Colon (tissue), 2 donors: ENCODE data around the gene GSG1L2.

Experiments used
- FAIRE-seq: peaks from 2 replicates; lab custom pipeline; 2012; peaks lifted over from hg19 to GRCh38; lab: Jason Lieb, UNC
- donor health status: control.
- donor health status: control.

The GSG1L2 gene

DNA sequence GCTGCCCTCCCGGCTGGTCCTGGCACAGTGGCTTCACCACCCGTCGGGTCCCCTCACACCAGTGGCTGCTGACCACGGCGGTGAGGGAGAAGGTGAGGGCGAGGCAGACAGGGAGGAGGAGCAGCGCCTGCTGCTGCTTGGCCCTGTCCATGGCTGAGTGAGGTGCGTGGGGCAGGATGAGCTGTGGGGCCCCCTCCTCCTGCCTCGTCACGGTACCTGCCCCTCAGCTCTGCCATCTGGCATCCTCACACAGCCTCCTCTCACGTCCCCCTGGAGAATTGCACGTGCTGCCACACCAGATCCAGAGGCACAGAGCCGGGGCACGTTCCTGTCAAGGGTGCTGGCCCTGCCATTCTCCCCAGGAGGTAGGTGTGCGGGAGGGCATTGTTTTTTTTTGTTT, at the start of gene GSG1L2:
TSS of gene GSG1L2 (minus strand) at position 159 of the 400 bp plus-strand sequence. CDS start at position 151, 8 bp downstream.
- no peak for FAIRE-seq

DNA sequence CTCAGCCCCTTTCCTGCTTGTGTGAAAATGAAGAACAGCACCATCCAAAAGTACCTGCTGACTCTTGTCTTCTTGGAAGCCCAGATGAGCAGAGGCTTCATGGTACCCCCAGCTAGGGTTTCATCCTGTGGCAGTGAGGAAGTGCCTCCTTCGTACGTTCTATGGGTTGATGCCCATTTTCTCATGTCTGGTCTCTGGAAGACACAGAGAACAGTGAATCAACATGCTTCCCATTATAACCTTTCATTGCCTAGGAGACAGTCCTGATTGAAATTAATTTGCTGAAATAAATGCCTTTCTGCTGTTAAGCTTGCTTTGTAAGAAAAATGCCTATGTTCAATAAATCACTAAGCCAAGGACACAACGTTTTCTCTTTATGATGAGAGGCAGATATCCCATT, 46.7 kb upstream of the GSG1L2 start:
- no peak for FAIRE-seq

DNA sequence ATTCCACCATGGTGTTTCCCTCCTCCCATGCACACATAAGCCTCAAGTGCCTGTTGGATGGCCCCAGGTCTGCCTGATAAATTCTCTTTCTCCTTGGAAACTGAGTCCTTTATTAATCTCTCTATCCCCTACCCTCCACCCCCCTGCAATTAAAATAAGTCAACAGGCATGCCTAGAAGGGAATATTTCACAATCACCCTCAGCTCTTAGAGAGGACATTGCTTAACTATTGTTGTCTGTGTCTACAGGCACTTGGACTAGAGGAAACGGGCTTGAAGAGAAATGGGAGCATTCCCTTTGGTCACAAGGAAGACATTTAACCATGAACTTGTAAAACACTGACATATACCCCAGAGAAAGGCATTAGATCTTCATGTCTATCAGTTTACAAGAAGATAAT, 43.7 kb upstream of the GSG1L2 start:
- FAIRE-seq, result no peak

DNA sequence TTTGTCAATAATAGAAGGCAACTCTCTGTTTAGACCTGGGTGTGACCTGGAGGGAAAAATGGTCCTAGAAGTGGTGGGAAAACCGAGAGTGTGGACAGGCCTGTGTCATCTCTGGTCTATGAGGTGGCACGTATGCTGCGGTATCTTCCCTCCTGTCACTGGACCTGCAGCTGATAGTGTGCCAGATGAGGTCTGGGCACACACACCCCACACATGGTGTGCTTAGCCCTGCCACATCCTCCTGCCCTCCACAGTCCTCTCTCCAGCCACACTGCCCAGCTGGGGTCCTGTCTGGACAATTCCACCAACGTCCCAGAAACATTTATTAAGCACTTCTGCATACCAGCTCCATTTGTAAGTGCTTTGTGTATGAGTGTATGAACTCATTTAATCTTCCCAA, 41.1 kb upstream of the GSG1L2 start:
- no peak for FAIRE-seq

DNA sequence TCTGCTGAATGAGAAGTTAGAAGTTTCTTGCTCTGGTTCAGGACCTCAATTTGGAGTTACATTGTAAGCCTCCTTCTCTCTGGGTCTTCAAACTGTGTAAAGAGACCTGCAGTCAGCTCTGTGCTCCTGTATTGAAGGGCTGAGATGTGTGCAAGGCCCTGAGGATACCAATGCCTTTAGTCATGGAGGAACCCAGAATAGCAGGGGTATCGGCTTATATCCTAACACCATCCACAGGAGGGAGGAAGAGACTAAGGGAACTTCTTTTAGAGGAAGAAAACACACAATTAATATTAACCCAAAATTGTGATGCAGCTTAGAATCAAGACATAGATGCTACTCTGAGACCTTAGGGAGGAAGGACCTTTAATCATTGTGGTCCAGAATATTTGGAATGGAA, 40.3 kb upstream of the GSG1L2 start:
- no peak for FAIRE-seq

DNA sequence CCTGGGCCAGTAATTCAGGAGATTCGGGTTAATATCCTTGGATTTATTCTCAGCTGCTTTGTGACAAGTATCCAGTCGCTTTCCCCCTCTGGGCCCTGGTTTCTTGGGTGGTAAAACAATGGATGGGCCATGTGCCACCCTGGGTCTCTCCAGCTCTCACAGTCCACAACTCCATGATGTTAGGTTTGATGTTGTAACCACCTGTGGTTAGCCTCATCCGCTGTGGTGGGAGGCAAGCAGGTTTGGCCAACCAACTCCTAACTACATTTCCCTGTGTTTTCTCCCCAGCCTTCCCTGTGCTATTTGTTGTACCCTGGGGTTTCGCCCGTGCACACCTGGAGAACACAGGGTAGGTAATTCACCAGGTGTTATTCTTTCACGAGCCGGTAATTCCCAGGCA, 39.0 kb upstream of the GSG1L2 start:
- FAIRE-seq, result no peak

DNA sequence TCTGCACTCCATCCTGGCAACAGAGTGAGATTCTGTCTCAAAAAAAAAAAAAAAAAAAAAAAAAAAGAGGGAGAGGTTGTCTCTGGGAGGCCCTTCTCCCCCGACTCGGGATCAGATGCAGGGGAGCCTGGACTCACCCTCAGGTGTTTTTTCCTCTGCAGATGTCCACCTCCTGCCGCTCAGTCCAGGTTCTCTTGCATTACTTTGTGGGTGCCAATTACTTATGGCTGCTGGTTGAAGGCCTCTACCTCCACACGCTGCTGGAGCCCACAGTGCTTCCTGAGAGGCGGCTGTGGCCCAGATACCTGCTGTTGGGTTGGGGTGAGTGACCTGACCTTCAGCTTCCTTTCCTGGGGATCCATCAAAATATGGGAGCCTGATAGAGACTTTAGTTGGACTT, 37.9 kb upstream of the GSG1L2 start:
- FAIRE-seq, result no peak

DNA sequence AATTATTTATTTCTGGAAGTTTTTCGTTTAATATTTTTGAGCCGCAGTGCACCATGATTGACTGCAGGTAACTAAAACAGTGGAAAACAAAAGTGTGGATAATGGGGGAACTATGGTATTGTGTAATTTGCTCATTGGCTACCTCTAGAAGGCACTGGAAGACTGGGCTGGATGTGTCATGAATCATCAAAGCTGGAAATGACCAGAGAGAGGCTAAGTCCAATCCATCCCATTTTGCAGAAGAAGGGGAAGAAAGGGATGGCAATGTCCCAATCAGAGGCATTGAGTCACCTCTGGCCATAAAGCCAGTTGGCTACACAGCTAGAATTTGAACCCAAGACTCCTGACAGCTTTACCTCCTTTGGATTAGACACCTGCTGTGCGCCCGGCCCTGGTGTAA, 33.2 kb upstream of the GSG1L2 start:
- no peak for FAIRE-seq

DNA sequence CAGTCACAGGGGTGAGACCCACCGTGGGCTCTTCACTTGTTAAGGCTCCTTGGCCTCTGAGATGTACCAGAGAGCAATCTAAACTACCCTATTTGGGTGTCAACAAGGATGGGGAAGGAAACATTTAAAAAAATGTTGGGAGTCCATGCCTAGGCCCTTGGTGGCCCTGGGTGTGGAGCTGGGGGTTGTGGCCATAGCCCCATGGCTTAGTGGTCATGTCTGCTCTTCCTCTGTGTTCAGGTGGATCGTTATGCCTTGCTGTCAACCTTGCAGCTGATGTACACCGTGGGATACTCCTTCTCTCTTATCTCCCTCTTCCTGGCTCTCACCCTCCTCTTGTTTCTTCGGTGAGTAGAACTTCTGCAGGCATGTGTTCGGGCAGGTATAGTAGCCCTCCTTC, 32.4 kb upstream of the GSG1L2 start:
- FAIRE-seq, result no peak

DNA sequence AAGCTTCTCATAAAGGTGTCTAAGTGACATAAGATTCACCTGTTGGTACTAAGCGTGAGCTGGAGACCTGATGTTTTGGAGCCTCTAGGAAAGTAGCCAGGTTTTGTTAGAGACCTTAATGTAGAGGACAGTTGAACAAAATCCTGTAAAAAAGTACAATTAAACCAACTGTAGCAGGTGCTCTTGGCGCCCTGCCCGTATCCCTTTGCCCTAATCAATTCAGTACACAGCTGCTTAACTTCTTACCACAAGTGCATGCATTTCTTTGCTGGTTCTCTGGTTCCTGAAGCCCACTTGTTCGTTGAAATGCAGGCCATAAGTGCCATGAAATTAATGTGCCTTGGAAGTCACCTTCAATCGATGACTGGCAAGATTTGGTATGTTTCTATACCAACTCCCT, 28.3 kb upstream of the GSG1L2 start:
- no peak for FAIRE-seq

DNA sequence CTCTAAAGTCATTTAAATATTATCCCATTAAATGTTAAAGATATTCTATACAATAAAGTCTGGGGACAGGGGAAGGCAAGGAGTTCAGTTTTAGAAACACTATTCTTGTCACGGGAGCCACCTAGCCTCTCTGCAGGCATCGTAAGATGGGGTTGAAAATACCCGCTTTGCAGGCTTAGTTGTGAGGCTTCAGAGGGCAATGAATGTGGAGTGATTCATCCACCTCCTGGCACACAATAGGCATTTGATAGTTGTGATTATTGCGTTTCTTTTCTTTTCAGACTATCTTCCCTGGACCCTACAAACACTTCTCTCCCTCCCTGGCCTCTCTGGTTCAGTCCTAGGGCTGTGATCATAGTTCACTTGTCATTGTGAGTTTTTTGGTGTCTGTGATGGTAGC, 23.4 kb upstream of the GSG1L2 start:
- no peak for FAIRE-seq

DNA sequence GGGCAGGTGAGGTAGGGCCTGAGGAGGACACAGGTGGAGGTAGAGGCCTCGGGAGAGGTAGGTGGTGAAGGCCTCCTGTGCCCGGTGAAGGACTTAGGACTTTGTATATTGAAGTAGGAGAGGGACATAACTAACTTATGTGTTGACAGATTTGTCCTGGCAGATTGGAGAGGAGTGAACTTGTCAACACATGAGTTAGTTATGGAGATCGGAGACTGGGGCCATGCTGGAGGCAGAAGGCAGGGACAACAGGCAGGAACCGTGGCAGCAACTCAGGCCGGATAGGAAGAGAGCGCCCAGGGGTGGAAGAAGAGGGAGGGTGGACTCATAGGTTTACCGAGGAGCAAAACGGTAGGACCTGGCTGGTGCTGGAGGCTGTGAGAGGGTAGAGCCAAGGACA, 22.3 kb upstream of the GSG1L2 start:
- FAIRE-seq, result no peak

DNA sequence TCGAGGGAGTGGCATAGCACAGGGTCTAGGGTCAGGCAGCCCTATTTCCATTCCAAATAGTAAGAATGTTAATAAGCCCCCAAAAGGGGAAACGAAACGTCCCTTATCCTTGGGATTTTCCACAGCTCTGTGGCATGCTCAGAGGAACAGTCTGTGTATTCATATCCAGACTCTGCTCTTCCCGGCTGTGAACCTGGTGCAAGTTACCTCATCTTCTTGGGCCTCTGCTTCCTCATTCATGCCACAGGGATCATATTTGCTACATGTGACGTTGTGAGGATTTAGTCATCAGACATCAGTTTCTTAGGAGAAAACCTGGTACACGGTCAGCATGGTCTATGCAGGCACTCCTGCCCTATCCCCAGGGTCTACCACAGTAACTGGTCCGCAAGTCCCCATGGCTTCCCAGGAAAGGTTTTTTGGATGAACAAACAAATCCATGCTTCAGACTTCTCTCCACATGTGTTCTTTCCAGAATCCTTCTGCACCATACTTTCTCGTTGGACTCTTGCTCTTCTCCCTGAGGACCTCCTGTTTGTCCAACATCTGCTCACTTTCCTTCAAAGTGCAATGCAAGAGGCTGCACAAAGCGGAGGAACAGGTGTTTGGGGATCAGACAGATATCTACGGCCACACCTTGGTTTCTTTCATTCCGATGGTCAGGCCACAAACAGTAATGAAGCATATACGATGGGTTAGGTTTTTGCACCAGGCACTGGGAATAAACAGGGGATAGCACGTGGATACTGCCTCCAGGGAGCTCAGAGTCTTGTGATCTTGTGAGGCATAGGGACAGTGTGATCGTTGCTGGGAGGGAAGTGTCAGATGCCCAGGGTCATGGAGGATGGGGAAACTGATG, 21.5 kb upstream of the GSG1L2 start:
- no peak for FAIRE-seq

DNA sequence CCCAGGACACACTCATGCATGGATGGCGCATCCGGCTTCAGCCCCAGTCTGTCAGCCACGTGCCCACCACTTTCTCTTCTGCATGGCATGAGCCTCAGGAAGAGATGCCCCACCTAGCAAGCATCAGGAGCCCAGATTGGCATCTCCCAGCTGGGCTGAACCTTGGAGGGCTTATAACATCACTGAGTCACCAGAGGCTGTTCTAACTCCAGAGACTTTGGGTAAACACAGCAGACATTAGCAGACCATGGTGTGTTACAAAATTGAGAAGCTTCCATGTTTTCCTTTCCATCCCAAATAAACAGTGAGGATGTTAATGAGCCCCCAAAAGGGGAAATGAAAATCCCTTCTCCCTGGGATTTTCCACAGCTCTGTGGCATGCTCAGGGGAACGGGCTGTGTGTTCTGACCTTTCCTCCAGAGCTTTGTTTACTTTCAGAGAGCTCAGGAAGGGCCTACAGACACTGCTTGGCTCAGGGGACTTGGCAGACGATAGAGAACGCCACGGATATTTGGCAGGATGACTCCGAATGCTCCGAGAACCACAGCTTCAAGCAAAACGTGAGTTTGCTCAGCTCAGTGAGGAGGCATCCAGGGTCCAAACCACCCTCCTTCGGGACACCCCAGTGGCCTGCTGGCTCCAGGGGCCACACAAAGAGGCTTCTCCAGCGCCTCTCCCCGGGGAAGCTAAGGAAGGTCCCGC, 20.3 kb upstream of the GSG1L2 start:
- no peak for FAIRE-seq

DNA sequence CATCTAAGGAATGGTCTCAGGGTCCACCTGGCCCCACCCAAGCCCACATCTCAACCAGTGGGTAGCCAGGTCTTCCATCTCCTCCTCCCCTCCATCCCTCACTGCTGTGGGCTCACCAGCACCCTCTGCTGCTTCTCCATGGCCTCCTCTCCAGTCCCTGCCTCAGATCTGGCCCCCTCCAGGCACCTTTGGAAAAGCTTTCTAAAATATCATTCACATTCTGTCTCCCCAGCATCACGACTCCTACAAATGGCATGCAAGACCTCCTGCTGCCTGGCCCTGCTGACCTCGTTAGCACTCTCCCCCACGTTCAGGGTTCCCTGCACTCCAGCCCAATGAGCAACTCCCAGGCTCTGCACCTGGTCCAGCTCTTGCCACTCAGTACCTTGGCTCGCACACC, 17.6 kb upstream of the GSG1L2 start:
- no peak for FAIRE-seq

DNA sequence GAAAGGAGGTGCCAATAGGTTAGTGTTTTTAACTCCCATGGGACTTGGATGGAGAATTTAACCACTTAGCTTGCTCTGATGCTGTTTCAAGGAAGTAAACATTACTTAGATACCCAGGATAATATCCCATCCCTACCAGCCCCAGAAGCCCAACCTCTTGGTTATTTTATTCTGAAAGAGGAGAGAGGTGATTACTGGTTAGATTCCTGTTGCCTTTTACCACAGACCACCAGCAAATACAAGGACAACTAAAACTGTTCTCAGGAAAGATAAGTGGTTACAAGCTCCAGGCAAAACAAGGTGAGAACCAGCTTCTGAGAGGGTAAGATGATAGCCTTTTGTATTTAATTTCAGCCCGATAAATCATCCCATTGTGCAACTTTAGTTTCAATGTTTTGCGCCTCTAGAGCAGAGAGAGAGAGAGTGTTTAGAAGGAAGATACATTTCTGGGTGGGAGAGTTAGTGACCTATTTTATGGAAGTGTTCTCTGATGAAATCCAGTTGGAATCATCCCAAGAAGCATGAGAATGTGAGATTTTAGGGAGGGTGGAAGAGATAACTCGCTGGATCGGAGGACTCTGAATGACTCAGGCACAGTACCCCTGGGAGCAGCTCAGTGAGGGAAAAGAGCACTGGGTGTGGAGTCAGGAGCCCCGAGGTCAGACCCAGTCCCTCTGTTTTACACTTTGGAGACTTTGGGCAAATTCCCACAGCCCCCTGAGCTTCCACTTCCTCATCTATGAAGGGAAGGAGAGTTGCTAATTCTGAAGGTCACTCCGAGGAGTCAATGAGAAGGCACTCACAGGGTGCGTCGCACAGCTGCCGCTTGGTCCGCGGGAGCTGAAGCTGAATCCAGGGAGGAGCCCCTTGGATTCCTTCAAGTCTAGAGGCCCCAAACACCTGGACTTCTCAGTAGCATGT, 15.9 kb upstream of the GSG1L2 start:
- FAIRE-seq, result no peak

DNA sequence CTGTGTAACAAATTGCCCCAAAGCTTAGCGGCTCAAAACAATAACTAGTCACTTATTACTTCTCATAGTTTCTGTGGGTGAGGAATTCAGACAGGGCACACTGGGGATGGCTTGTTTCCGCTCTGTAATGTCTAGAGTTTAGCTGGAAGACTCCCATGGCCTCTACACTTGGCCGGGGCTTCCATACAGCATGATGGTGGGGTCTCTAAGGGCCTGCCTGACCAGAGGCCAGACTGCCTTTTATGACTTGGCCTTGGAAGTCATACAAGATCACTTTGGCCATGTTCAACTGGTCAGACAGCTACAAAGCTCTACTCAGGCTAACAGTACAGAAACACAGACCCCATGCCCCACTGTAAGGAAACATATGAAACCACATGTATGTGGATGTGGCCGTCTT, 12.0 kb upstream of the GSG1L2 start:
- no peak for FAIRE-seq

DNA sequence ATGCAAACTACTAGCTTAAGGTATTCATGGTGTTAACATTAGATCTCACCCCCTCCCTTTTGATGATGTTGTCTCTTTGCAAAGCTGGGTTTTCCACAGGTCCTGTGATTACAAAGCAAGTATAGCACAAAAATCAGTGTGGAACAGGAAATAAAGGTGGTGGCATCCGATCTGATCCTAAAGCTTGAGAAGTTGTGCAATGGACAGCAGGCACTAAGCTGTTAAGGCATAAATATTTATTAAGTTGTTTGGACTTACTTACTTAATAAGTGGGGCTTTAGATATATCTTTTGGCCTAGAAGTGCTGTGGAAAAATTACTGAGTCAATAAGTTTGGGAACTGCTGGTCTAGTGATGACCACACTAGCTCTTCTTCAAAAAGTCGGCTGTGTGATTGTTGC, 8.8 kb upstream of the GSG1L2 start:
- FAIRE-seq, result no peak

DNA sequence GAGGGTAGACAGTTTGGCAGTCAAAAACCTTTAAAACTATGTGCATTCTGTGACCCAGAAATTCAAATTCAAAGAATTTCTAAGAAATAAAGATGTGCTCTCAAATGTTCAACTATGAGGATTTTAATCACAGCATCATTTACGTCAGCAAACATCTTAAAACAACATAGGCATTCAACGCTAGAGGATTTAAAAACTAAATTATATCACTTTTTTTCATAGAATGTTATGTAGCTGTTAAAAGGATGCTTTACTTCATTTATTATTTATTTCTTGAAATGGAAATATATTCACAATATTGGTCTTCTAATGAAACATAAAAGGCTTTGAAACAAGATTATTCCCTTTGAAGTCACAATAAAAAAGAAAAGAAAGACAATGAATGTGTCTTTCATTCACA, 7.5 kb upstream of the GSG1L2 start:
- FAIRE-seq, result no peak

DNA sequence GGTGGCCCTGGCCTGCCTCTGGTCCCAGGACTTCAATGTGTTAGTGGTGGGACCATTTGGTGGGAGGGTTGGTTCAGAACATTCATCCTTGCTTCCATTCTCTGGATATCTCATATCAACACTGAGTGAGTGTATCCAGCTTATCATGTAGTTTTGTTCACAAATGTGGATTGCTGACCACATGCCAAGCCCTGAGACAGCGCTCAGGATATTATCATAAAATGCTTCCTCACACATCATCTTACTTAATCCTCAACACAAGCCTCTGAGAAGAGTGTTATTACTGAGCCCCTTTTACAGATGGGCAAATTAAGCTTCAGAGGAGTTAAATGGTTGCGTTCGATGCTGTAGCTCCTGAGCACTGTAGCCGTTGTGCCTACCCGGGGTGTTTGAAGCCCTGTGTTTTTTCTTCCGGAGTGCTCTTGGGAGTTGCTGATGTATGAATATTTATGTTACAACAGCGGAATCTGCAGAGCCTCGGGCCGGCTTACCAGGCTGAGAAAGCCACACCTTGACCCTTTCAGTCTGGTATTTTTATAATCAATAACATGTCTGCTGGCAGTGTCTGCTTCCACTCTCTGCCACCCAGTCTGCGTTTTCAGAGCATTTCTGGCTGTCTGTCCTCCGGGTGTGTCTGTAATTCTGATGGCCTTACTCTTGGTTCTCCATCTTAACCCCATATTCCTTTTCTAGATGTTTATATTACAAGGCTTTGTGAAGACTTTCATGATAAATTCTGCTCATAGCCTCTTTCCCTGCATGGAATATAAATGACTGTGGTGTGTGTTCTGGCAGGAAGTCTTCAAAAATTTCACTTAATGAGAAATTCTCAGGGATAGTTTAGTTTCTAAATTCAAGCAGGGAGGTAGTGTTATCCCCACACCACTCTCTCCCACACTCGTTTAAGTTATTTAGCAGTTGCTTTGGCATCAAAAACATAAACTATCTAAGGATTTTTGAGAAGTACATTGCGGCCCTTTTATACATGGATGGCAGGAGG, 6.7 kb upstream of the GSG1L2 start:
- no peak for FAIRE-seq

DNA sequence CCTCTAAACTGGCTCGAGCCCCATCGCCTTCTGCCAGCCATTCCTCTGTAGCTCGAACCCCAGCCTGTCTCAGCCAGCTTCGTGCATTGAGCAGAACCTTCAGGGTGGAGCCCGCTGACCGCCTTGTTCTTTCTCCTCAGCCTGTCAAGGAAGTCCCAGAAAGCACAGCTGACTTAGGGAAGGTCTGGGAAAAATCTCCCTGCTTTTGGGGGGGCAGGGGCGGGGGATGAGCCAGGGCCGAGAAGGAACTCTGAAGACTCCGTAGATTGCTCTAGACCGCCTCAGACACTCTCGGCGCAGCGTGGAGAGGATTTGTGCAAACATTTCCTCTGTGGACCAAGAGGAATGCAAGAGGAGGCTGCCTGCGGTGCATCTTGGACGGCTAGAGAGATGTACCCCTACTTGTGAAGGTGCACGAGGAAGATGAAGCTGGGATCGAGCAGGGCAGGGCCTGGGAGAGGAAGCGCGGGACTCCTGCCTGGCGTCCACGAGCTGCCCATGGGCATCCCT, 3.8 kb upstream of the GSG1L2 start, which contains the start of gene GLP2R:
TSS of gene GLP2R (plus strand) at position 284 of the 510 bp plus-strand sequence. CDS start at position 424, 140 bp downstream.
- FAIRE-seq, result no peak
